ENCODE data around the gene EMP3.
A peak's percentile ranks its signal among the peaks of the same experiment; 100 is the strongest.

The EMP3 gene

GRCh38 chr19:48332662-48333466 is 7.5 kb downstream of the EMP3 start:
- H3K36me3 Mint-ChIP-seq = peaks cover 9% of the 10 kb centered on the region
- H3K9me3 Mint-ChIP-seq = no peaks in the 10 kb centered on the region
- peak overlapping the region; percentile 95 for H3K27ac Mint-ChIP-seq
- peak overlapping the region; percentile 94 for H3K4me3 Mint-ChIP-seq
- H3K4me1 Mint-ChIP-seq = peaks cover 63% of the 10 kb centered on the region
- no peaks in the 10 kb centered on the region for H3K27me3 Mint-ChIP-seq

- Mint-ChIP-seq H3K4me3 (peak overlapping the region; percentile 94), H3K4me1 (peaks cover 58% of the 10 kb centered on the region), H3K9me3 (no peaks in the 10 kb centered on the region), H3K27ac (peak overlapping the region; percentile 95), H3K27me3 (no peaks in the 10 kb centered on the region), H3K36me3 (peaks cover 7% of the 10 kb centered on the region)
Measured at GRCh38 chr19:48333467-48334384, 8.4 kb downstream of the EMP3 start.

- H3K27me3 Mint-ChIP-seq = no peaks in the 10 kb centered on the region
- no peak overlapping the region for H3K27ac Mint-ChIP-seq
Measured at GRCh38 chr19:48338253-48338755, 13.0 kb downstream of the EMP3 start.

GRCh38 chr19:48338802-48339503 is 13.6 kb downstream of the EMP3 start:
- peaks cover 10% of the 10 kb centered on the region for H3K4me1 Mint-ChIP-seq
- H3K36me3 Mint-ChIP-seq = peaks cover 3% of the 10 kb centered on the region
- no peak overlapping the region for H3K4me3 Mint-ChIP-seq
- no peaks in the 10 kb centered on the region for H3K27me3 Mint-ChIP-seq
- H3K27ac Mint-ChIP-seq = no peak overlapping the region
- H3K9me3 Mint-ChIP-seq = no peaks in the 10 kb centered on the region

More at GRCh38 chr19:48338253-48338755, 13.0 kb downstream of the EMP3 start:
- Mint-ChIP-seq H3K9me3 (no peaks in the 10 kb centered on the region), H3K36me3 (no peaks in the 10 kb centered on the region), H3K4me1 (peaks cover 14% of the 10 kb centered on the region), H3K4me3 (no peak overlapping the region)

- Mint-ChIP-seq H3K27me3 (no peaks in the 10 kb centered on the region), H3K9me3 (no peaks in the 10 kb centered on the region), H3K4me3 (no peak overlapping the region), H3K36me3 (peaks cover 3% of the 10 kb centered on the region), H3K4me1 (no peaks in the 10 kb centered on the region), H3K27ac (no peak overlapping the region)
Measured at GRCh38 chr19:48340995-48341394, 15.6 kb downstream of the EMP3 start.

GRCh38 chr19:48341515-48342413 is 16.4 kb downstream of the EMP3 start:
- no peaks in the 10 kb centered on the region for H3K4me1 Mint-ChIP-seq
- H3K9me3 Mint-ChIP-seq = no peaks in the 10 kb centered on the region
- no peak overlapping the region for H3K27ac Mint-ChIP-seq
- H3K36me3 Mint-ChIP-seq = peaks cover 3% of the 10 kb centered on the region
- H3K27me3 Mint-ChIP-seq = no peaks in the 10 kb centered on the region
- H3K4me3 Mint-ChIP-seq = no peak overlapping the region

- Mint-ChIP-seq H3K36me3 (peaks cover 3% of the 10 kb centered on the region), H3K27me3 (no peaks in the 10 kb centered on the region), H3K9me3 (no peaks in the 10 kb centered on the region), H3K4me1 (no peaks in the 10 kb centered on the region), H3K4me3 (no peak overlapping the region), H3K27ac (no peak overlapping the region)
Measured at GRCh38 chr19:48342414-48342738, 17.0 kb downstream of the EMP3 start.

GRCh38 chr19:48342841-48343540 is 17.6 kb downstream of the EMP3 start:
- H3K4me1 Mint-ChIP-seq = no peaks in the 10 kb centered on the region
- H3K27ac Mint-ChIP-seq = no peak overlapping the region
- H3K4me3 Mint-ChIP-seq = no peak overlapping the region
- H3K36me3 Mint-ChIP-seq = peaks cover 3% of the 10 kb centered on the region
- no peaks in the 10 kb centered on the region for H3K27me3 Mint-ChIP-seq
- no peaks in the 10 kb centered on the region for H3K9me3 Mint-ChIP-seq

- no peaks in the 10 kb centered on the region for H3K9me3 Mint-ChIP-seq
- peaks cover 3% of the 10 kb centered on the region for H3K36me3 Mint-ChIP-seq
- H3K4me1 Mint-ChIP-seq = no peaks in the 10 kb centered on the region
- no peaks in the 10 kb centered on the region for H3K27me3 Mint-ChIP-seq
- no peak overlapping the region for H3K4me3 Mint-ChIP-seq
- no peak overlapping the region for H3K27ac Mint-ChIP-seq
Measured at GRCh38 chr19:48344892-48345291, 19.5 kb downstream of the EMP3 start.

GRCh38 chr19:48346191-48346590 is 20.8 kb downstream of the EMP3 start:
- no peaks in the 10 kb centered on the region for H3K27me3 Mint-ChIP-seq
- H3K27ac Mint-ChIP-seq = no peak overlapping the region
- H3K9me3 Mint-ChIP-seq = no peaks in the 10 kb centered on the region
- H3K4me3 Mint-ChIP-seq = no peak overlapping the region
- H3K36me3 Mint-ChIP-seq = peaks cover 3% of the 10 kb centered on the region
- H3K4me1 Mint-ChIP-seq = peaks cover 2% of the 10 kb centered on the region

GRCh38 chr19:48348045-48348444 is 22.7 kb downstream of the EMP3 start:
- Mint-ChIP-seq H3K27ac (no peak overlapping the region), H3K4me1 (peaks cover 4% of the 10 kb centered on the region), H3K9me3 (no peaks in the 10 kb centered on the region), H3K27me3 (no peaks in the 10 kb centered on the region), H3K4me3 (no peak overlapping the region), H3K36me3 (peaks cover 3% of the 10 kb centered on the region)

GRCh38 chr19:48348737-48349136 is 23.4 kb downstream of the EMP3 start:
- no peaks in the 10 kb centered on the region for H3K36me3 Mint-ChIP-seq
- no peak overlapping the region for H3K27ac Mint-ChIP-seq
- H3K27me3 Mint-ChIP-seq = no peaks in the 10 kb centered on the region
- no peak overlapping the region for H3K4me3 Mint-ChIP-seq
- H3K9me3 Mint-ChIP-seq = no peaks in the 10 kb centered on the region
- H3K4me1 Mint-ChIP-seq = peaks cover 4% of the 10 kb centered on the region

- Mint-ChIP-seq H3K27me3 (no peaks in the 10 kb centered on the region), H3K4me3 (no peak overlapping the region), H3K27ac (no peak overlapping the region), H3K4me1 (peaks cover 4% of the 10 kb centered on the region), H3K9me3 (no peaks in the 10 kb centered on the region), H3K36me3 (no peaks in the 10 kb centered on the region)
Measured at GRCh38 chr19:48350856-48351255, 25.5 kb downstream of the EMP3 start.

- Mint-ChIP-seq H3K27ac (no peak overlapping the region), H3K4me1 (peaks cover 4% of the 10 kb centered on the region)
Measured at GRCh38 chr19:48351341-48351752, 26.0 kb downstream of the EMP3 start.

More at GRCh38 chr19:48351341-48351752, 26.0 kb downstream of the EMP3 start:
- H3K36me3 Mint-ChIP-seq = no peaks in the 10 kb centered on the region
- no peak overlapping the region for H3K4me3 Mint-ChIP-seq
- H3K9me3 Mint-ChIP-seq = no peaks in the 10 kb centered on the region
- H3K27me3 Mint-ChIP-seq = no peaks in the 10 kb centered on the region

All from activated naive CD4-positive, alpha-beta T cell treated with anti-CD3 and anti-CD28 coated beads, Interleukin-2, amount 50 U/mL, for 24 hours (primary cell).